ENCODE measurements around the gene TRAF1. TPM values are rescaled to one million over a fixed set of nuclear protein-coding genes. Genes with fewer than 3 reads are reported as not detected.
A peak's percentile ranks its signal among the peaks of the same experiment; 100 is the strongest.

TRAF1 gene
- total RNA-seq, 1 experiment from 2014 or later, result 0.41 TPM

GRCh38 chr9:120890320-120891244, 36.0 kb downstream of the TRAF1 start:
- no peak for DNase-seq (ENCODE audit: low spot score)

- DNase-seq (ENCODE audit: low spot score), result no peak
These were observed 36.9 kb downstream of the TRAF1 start for GRCh38 chr9:120889606-120890271.

- DNase-seq (ENCODE audit: low spot score), result no peak
These were observed 38.0 kb downstream of the TRAF1 start for GRCh38 chr9:120888626-120889025.

- peak; percentile 25 for DNase-seq (ENCODE audit: low spot score)
These were observed 40.1 kb downstream of the TRAF1 start for GRCh38 chr9:120886490-120886967.

- DNase-seq (ENCODE audit: low spot score), result no peak
These were observed 40.6 kb downstream of the TRAF1 start for GRCh38 chr9:120885958-120886357.

- no peak for DNase-seq (ENCODE audit: low spot score)
These were observed 41.1 kb downstream of the TRAF1 start for GRCh38 chr9:120885457-120885856.

- DNase-seq (ENCODE audit: low spot score), result no peak
These were observed 43.0 kb downstream of the TRAF1 start for GRCh38 chr9:120883608-120883996.

- peak; percentile 59 for DNase-seq (ENCODE audit: low spot score)
These were observed 43.5 kb downstream of the TRAF1 start for GRCh38 chr9:120882935-120883607.

- no peak for DNase-seq (ENCODE audit: low spot score)
These were observed 47.1 kb downstream of the TRAF1 start for GRCh38 chr9:120879446-120879845.

- DNase-seq (ENCODE audit: low spot score), result no peak
These were observed 48.1 kb downstream of the TRAF1 start for GRCh38 chr9:120878188-120879130.

- DNase-seq (ENCODE audit: low spot score), result peak; percentile 54
These were observed 49.1 kb downstream of the TRAF1 start for GRCh38 chr9:120877276-120878034.

- peak; percentile 45 for DNase-seq (ENCODE audit: low spot score)
These were observed 49.8 kb downstream of the TRAF1 start, which contains the start of gene PHF19 for GRCh38 chr9:120876842-120877240. Gene PHF19, minus strand, starts transcription at chr9:120877188. Its CDS starts 2,447 bp downstream, at chr9:120874741.

GRCh38 chr9:120875954-120876841, 50.4 kb downstream of the TRAF1 start:
- peak; percentile 89 for DNase-seq (ENCODE audit: low spot score)

GRCh38 chr9:120875643-120875953, 51.0 kb downstream of the TRAF1 start:
- DNase-seq (ENCODE audit: low spot score), result peak; percentile 29

GRCh38 chr9:120875195-120875565, 51.4 kb downstream of the TRAF1 start:
- no peak for DNase-seq (ENCODE audit: low spot score)

GRCh38 chr9:120874226-120875194, 52.1 kb downstream of the TRAF1 start:
- DNase-seq (ENCODE audit: low spot score), result no peak

- peak; percentile 93 for DNase-seq (ENCODE audit: low spot score)
These were observed 53.1 kb downstream of the TRAF1 start for GRCh38 chr9:120873512-120873911.

Measured in HT-29 (cell line).